MG63 (cell line): ENCODE data around the gene GPSM1. TPM values are rescaled to one million over a fixed set of nuclear protein-coding genes. Genes with fewer than 3 reads are reported as not detected.
A peak's percentile ranks its signal among the peaks of the same experiment; 100 is the strongest.

ENCODE experiments used
- DNase-seq: peaks from one replicate; pipeline ENCODE4 v3.0.0-alpha.2; 2020
- H3K27me3 ChIP-seq: fragments of 250-450 bp; sonication (Bioruptor Pico); 2 replicates; pipeline ENCODE4 v1.5.1; 2020; ENCODE audit warnings: mild to moderate bottlenecking, moderate library complexity
- H3K36me3 ChIP-seq: fragments of 250-450 bp; sonication (Bioruptor Pico); 2 replicates; pipeline ENCODE4 v1.5.1; 2020; ENCODE audit warnings: mild to moderate bottlenecking, moderate library complexity
- H3K4me3 ChIP-seq: fragments of 250-450 bp; sonication (Bioruptor Pico); 2 replicates; pipeline ENCODE4 v1.5.1; 2020; ENCODE audit warnings: mild to moderate bottlenecking, moderate library complexity
- H3K9me3 ChIP-seq: fragments of 250-450 bp; sonication (Bioruptor Pico); 2 replicates; pipeline ENCODE4 v1.5.1; 2020; ENCODE audit warnings: mild to moderate bottlenecking, moderate library complexity
- total RNA-seq: library from RNA; depleted of rRNA; stranded (reverse); fragments of >200 nt; shearing (Covaris generic); gene quantifications from 2 replicates; pipeline ENCODE4 v1.2.3, GENCODE V29; 2014; ENCODE audit warnings: low replicate concordance

Gene GPSM1
- total RNA-seq, 1 experiment from 2014 or later: 46.3 TPM

GRCh38 chr9:136355616-136356557 is 28.5 kb downstream of the GPSM1 start:
- no peak for DNase-seq
- Histone ChIP-seq H3K9me3 (no peaks in the 10 kb centered on the region), H3K4me3 (no peak overlapping the region), H3K36me3 (peaks cover 14% of the 10 kb centered on the region), H3K27me3 (no peaks in the 10 kb centered on the region)

- no peak overlapping the region for H3K4me3 ChIP-seq
- DNase-seq: no peak
- H3K27me3 ChIP-seq: no peaks in the 10 kb centered on the region
- no peaks in the 10 kb centered on the region for H3K9me3 ChIP-seq
- H3K36me3 ChIP-seq: peaks cover 14% of the 10 kb centered on the region
Measured at GRCh38 chr9:136357202-136357725, 29.9 kb downstream of the GPSM1 start.

- no peak for DNase-seq
- Histone ChIP-seq H3K36me3 (peaks cover 14% of the 10 kb centered on the region), H3K27me3 (no peaks in the 10 kb centered on the region), H3K4me3 (no peak overlapping the region), H3K9me3 (no peaks in the 10 kb centered on the region)
Measured at GRCh38 chr9:136358016-136358415, 30.7 kb downstream of the GPSM1 start.

- no peak for DNase-seq
- no peak overlapping the region for H3K4me3 ChIP-seq
- peaks cover 15% of the 10 kb centered on the region for H3K36me3 ChIP-seq
- H3K27me3 ChIP-seq: no peaks in the 10 kb centered on the region
- H3K9me3 ChIP-seq: no peaks in the 10 kb centered on the region
Measured at GRCh38 chr9:136358888-136359287, 31.5 kb downstream of the GPSM1 start.

- DNase-seq: no peak
- Histone ChIP-seq H3K9me3 (no peaks in the 10 kb centered on the region), H3K27me3 (no peaks in the 10 kb centered on the region), H3K36me3 (peaks cover 18% of the 10 kb centered on the region), H3K4me3 (no peak overlapping the region)
Measured at GRCh38 chr9:136359774-136360718, 32.7 kb downstream of the GPSM1 start.

GRCh38 chr9:136361047-136361753 is 33.9 kb downstream of the GPSM1 start:
- H3K9me3 ChIP-seq: no peaks in the 10 kb centered on the region
- H3K4me3 ChIP-seq: no peak overlapping the region
- DNase-seq: no peak
- H3K27me3 ChIP-seq: no peaks in the 10 kb centered on the region
- peaks cover 12% of the 10 kb centered on the region for H3K36me3 ChIP-seq

GRCh38 chr9:136361754-136362449 is 34.6 kb downstream of the GPSM1 start:
- H3K4me3 ChIP-seq: no peak overlapping the region
- H3K36me3 ChIP-seq: peaks cover 6% of the 10 kb centered on the region
- no peaks in the 10 kb centered on the region for H3K27me3 ChIP-seq
- no peak for DNase-seq
- H3K9me3 ChIP-seq: no peaks in the 10 kb centered on the region

GRCh38 chr9:136362450-136362784 is 35.1 kb downstream of the GPSM1 start:
- H3K27me3 ChIP-seq: no peaks in the 10 kb centered on the region
- peaks cover 6% of the 10 kb centered on the region for H3K36me3 ChIP-seq
- no peak overlapping the region for H3K4me3 ChIP-seq
- no peaks in the 10 kb centered on the region for H3K9me3 ChIP-seq
- DNase-seq: no peak

GRCh38 chr9:136363106-136363948 is 36.0 kb downstream of the GPSM1 start, which contains the start of gene DNLZ:
DNLZ (minus strand) TSS chr9:136363744; CDS start chr9:136363714, 30 bp downstream.
- no peaks in the 10 kb centered on the region for H3K9me3 ChIP-seq
- no peaks in the 10 kb centered on the region for H3K27me3 ChIP-seq
- H3K36me3 ChIP-seq: peaks cover 6% of the 10 kb centered on the region
- peak within 1 kb of the TSS; percentile 68 for H3K4me3 ChIP-seq
- DNase-seq: peak; percentile 92

- no peak for DNase-seq
- peaks cover 6% of the 10 kb centered on the region for H3K36me3 ChIP-seq
- H3K9me3 ChIP-seq: no peaks in the 10 kb centered on the region
- peak overlapping the region; percentile 68 for H3K4me3 ChIP-seq
- no peaks in the 10 kb centered on the region for H3K27me3 ChIP-seq
Measured at GRCh38 chr9:136363949-136364748, 36.8 kb downstream of the GPSM1 start.

- no peak overlapping the region for H3K4me3 ChIP-seq
- H3K9me3 ChIP-seq: no peaks in the 10 kb centered on the region
- no peaks in the 10 kb centered on the region for H3K27me3 ChIP-seq
- DNase-seq: no peak
- peaks cover 6% of the 10 kb centered on the region; the same call in 1 of the 2 replicates for H3K36me3 ChIP-seq
Measured at GRCh38 chr9:136364942-136365774, 37.8 kb downstream of the GPSM1 start.

GRCh38 chr9:136365775-136366222 is 38.5 kb downstream of the GPSM1 start:
- no peaks in the 10 kb centered on the region for H3K9me3 ChIP-seq
- peaks cover 4% of the 10 kb centered on the region; the same call in 1 of the 2 replicates for H3K36me3 ChIP-seq
- no peak for DNase-seq
- H3K27me3 ChIP-seq: no peaks in the 10 kb centered on the region
- H3K4me3 ChIP-seq: no peak overlapping the region

- no peaks in the 10 kb centered on the region for H3K27me3 ChIP-seq
- H3K9me3 ChIP-seq: no peaks in the 10 kb centered on the region
- no peak for DNase-seq
Measured at GRCh38 chr9:136366826-136367225, 39.5 kb downstream of the GPSM1 start.

More at GRCh38 chr9:136366826-136367225, 39.5 kb downstream of the GPSM1 start:
- H3K36me3 ChIP-seq: peaks cover 4% of the 10 kb centered on the region; the same call in 1 of the 2 replicates
- H3K4me3 ChIP-seq: no peak overlapping the region
